ENCODE measurements around the gene SLC2A9. TPM values are rescaled to one million over a fixed set of nuclear protein-coding genes. Genes with fewer than 3 reads are reported as not detected.

The SLC2A9 gene
- total RNA-seq, 1 experiment from 2014 or later: not detected

- DNase-seq (ENCODE audit: low spot score): no peak
Measured at GRCh38 chr4:9893329-9894108, 127.8 kb downstream of the SLC2A9 start.

GRCh38 chr4:9891740-9892139 is 129.6 kb downstream of the SLC2A9 start:
- no peak for DNase-seq (ENCODE audit: low spot score)

- no peak for DNase-seq (ENCODE audit: low spot score)
Measured at GRCh38 chr4:9891056-9891455, 130.2 kb downstream of the SLC2A9 start.

- no peak for DNase-seq (ENCODE audit: low spot score)
Measured at GRCh38 chr4:9889306-9889705, 132.0 kb downstream of the SLC2A9 start.

- DNase-seq (ENCODE audit: low spot score): no peak
Measured at GRCh38 chr4:9885958-9886357, 135.3 kb downstream of the SLC2A9 start.

- DNase-seq (ENCODE audit: low spot score): no peak
Measured at GRCh38 chr4:9880406-9881197, 140.7 kb downstream of the SLC2A9 start.

GRCh38 chr4:9877123-9877522 is 144.2 kb downstream of the SLC2A9 start:
- no peak for DNase-seq (ENCODE audit: low spot score)

GRCh38 chr4:9875516-9875915 is 145.8 kb downstream of the SLC2A9 start:
- no peak for DNase-seq (ENCODE audit: low spot score)

- DNase-seq (ENCODE audit: low spot score): no peak
Measured at GRCh38 chr4:9874385-9874784, 146.9 kb downstream of the SLC2A9 start.

- DNase-seq (ENCODE audit: low spot score): no peak
Measured at GRCh38 chr4:9870165-9870790, 151.0 kb downstream of the SLC2A9 start.

GRCh38 chr4:9867751-9868425 is 153.4 kb downstream of the SLC2A9 start:
- DNase-seq (ENCODE audit: low spot score): no peak

GRCh38 chr4:9866931-9867330 is 154.4 kb downstream of the SLC2A9 start:
- no peak for DNase-seq (ENCODE audit: low spot score)

GRCh38 chr4:9861561-9861960 is 159.7 kb downstream of the SLC2A9 start:
- no peak for DNase-seq (ENCODE audit: low spot score)

- no peak for DNase-seq (ENCODE audit: low spot score)
Measured at GRCh38 chr4:9859810-9860209, 161.5 kb downstream of the SLC2A9 start.

- DNase-seq (ENCODE audit: low spot score): no peak
Measured at GRCh38 chr4:9849538-9849920, 171.8 kb downstream of the SLC2A9 start.

GRCh38 chr4:9847968-9848748 is 173.1 kb downstream of the SLC2A9 start:
- no peak for DNase-seq (ENCODE audit: low spot score)

GRCh38 chr4:9845791-9846493 is 175.4 kb downstream of the SLC2A9 start:
- no peak for DNase-seq (ENCODE audit: low spot score)

GRCh38 chr4:9841072-9841471 is 180.2 kb downstream of the SLC2A9 start:
- DNase-seq (ENCODE audit: low spot score): no peak

GRCh38 chr4:9835430-9835829 is 185.9 kb downstream of the SLC2A9 start:
- no peak for DNase-seq (ENCODE audit: low spot score)

GRCh38 chr4:9833421-9833820 is 187.9 kb downstream of the SLC2A9 start:
- no peak for DNase-seq (ENCODE audit: low spot score)

GRCh38 chr4:9832640-9833039 is 188.7 kb downstream of the SLC2A9 start:
- no peak for DNase-seq (ENCODE audit: low spot score)

All from H4 (cell line).